ENCODE data around the gene MT3. TPM values are rescaled to one million over a fixed set of nuclear protein-coding genes. Genes with fewer than 3 reads are reported as not detected.

The MT3 gene
- total and polyA plus RNA-seq, 2 of the 13 experiments (the other 11 are each of a cell fraction or from before 2014, with no cell fraction given) = not detected

DNA sequence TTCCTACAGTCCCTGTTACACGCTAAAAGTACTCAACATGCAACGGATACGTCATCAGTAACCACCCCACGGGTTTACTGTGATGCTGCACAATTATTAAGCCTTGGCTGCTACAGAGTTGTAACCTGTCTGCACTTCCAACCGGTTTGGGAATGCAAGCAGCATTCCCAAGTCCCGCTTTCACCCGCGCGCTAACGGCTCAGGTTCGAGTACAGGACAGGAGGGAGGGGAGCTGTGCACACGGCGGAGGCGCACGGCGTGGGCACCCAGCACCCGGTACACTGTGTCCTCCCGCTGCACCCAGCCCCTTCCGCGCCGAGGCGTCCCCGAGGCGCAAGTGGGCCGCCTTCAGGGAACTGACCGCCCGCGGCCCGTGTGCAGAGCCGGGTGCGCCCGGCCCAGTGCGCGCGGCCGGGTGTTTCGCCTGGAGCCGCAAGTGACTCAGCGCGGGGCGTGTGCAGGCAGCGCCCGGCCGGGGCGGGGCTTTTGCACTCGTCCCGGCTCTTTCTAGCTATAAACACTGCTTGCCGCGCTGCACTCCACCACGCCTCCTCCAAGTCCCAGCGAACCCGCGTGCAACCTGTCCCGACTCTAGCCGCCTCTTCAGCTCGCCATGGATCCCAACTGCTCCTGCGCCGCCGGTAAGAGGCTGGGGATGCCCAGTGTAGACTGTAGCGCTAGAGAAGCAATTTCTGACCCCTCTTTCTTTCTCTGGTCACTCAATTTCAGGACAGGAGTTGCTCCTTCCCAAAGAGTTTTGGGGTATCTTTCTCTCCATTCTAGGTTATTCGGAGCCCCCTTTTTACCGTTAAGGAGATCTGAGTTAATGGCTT is 18.9 kb downstream of the MT3 start, which contains the start of gene MT2A (continued):
- TF ChIP-seq, protein P1, sequence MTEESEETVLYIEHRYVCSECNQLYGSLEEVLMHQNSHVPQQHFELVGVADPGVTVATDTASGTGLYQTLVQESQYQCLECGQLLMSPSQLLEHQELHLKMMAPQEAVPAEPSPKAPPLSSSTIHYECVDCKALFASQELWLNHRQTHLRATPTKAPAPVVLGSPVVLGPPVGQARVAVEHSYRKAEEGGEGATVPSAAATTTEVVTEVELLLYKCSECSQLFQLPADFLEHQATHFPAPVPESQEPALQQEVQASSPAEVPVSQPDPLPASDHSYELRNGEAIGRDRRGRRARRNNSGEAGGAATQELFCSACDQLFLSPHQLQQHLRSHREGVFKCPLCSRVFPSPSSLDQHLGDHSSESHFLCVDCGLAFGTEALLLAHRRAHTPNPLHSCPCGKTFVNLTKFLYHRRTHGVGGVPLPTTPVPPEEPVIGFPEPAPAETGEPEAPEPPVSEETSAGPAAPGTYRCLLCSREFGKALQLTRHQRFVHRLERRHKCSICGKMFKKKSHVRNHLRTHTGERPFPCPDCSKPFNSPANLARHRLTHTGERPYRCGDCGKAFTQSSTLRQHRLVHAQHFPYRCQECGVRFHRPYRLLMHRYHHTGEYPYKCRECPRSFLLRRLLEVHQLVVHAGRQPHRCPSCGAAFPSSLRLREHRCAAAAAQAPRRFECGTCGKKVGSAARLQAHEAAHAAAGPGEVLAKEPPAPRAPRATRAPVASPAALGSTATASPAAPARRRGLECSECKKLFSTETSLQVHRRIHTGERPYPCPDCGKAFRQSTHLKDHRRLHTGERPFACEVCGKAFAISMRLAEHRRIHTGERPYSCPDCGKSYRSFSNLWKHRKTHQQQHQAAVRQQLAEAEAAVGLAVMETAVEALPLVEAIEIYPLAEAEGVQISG (CRISPR knock-in tag; IDR thresholded peaks at IDR 0.05) = peak; percentile 84
- peak; percentile 53; the same call in 1 of the 2 replicates for TF ChIP-seq JUN (CRISPR knock-in tag; IDR thresholded peaks at IDR 0.05)
- no peak for TF ChIP-seq ZFP37 (CRISPR knock-in tag; IDR thresholded peaks at IDR 0.05; ENCODE audit: borderline replicate concordance)
- no peak for TF ChIP-seq NR2C2 (CRISPR knock-in tag; IDR thresholded peaks at IDR 0.05; ENCODE audit: borderline replicate concordance)
- no peak for TF ChIP-seq ZNF253 (CRISPR knock-in tag; IDR thresholded peaks at IDR 0.05; ENCODE audit: borderline replicate concordance)
- no peak; the same call in 1 of the 2 replicates for TF ChIP-seq ZNF746 (CRISPR knock-in tag; IDR thresholded peaks at IDR 0.05)
- TF ChIP-seq, protein P2, sequence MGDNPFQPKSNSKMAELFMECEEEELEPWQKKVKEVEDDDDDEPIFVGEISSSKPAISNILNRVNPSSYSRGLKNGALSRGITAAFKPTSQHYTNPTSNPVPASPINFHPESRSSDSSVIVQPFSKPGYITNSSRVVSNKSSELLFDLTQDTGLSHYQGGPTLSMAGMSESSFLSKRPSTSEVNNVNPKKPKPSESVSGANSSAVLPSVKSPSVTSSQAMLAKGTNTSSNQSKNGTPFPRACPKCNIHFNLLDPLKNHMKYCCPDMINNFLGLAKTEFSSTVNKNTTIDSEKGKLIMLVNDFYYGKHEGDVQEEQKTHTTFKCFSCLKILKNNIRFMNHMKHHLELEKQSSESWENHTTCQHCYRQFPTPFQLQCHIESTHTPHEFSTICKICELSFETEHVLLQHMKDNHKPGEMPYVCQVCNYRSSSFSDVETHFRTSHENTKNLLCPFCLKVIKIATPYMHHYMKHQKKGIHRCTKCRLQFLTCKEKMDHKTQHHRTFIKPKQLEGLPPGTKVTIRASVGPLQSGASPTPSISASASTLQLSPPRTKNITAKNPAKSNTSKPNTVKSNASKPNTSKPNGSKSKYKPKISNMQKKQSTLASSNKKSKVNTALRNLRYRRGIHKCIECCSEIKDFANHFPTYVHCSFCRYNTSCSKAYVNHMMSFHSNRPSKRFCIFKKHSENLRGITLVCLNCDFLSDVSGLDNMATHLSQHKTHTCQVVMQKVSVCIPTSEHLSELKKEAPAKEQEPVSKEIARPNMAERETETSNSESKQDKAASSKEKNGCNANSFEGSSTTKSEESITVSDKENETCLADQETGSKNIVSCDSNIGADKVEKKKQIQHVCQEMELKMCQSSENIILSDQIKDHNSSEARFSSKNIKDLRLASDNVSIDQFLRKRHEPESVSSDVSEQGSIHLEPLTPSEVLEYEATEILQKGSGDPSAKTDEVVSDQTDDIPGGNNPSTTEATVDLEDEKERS (CRISPR knock-in tag; IDR thresholded peaks at IDR 0.05) = 0 out of 2 replicates have a peak, but pooled peaks have one; percentile 16
- no peak for TF ChIP-seq ARNT (IDR thresholded peaks at IDR 0.05)
- no peak for TF ChIP-seq NONO (IDR thresholded peaks at IDR 0.05)
- TF ChIP-seq NONO (CRISPR knock-in tag; conservative IDR thresholded peaks at IDR 0.05) = peak; percentile 94
- TF ChIP-seq FLYWCH1 (CRISPR knock-in tag; IDR thresholded peaks at IDR 0.05) = 0 out of 2 replicates have a peak, but pooled peaks have one; percentile 15
- peak; percentile 93 for TF ChIP-seq ZNF564 (CRISPR knock-in tag; IDR thresholded peaks at IDR 0.05)
- TF ChIP-seq, protein P3, sequence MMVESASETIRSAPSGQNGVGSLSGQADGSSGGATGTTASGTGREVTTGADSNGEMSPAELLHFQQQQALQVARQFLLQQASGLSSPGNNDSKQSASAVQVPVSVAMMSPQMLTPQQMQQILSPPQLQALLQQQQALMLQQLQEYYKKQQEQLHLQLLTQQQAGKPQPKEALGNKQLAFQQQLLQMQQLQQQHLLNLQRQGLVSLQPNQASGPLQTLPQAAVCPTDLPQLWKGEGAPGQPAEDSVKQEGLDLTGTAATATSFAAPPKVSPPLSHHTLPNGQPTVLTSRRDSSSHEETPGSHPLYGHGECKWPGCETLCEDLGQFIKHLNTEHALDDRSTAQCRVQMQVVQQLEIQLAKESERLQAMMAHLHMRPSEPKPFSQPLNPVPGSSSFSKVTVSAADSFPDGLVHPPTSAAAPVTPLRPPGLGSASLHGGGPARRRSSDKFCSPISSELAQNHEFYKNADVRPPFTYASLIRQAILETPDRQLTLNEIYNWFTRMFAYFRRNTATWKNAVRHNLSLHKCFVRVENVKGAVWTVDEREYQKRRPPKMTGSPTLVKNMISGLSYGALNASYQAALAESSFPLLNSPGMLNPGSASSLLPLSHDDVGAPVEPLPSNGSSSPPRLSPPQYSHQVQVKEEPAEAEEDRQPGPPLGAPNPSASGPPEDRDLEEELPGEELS (CRISPR knock-in tag; IDR thresholded peaks at IDR 0.05) = 0 out of 2 replicates have a peak, but pooled peaks have one; percentile 75
- peak; percentile 92 for TF ChIP-seq ZNF788 (CRISPR knock-in tag; IDR thresholded peaks at IDR 0.05; ENCODE audit: borderline replicate concordance)
- TF ChIP-seq RFXANK (CRISPR knock-in tag; IDR thresholded peaks at IDR 0.05) = peak; percentile 82
- TF ChIP-seq ZNF24 (IDR thresholded peaks at IDR 0.05) = no peak
- TF ChIP-seq RFX5 (IDR thresholded peaks at IDR 0.05; ENCODE audit: low read depth, low read length) = peak; percentile 91
- TF ChIP-seq, protein P4, sequence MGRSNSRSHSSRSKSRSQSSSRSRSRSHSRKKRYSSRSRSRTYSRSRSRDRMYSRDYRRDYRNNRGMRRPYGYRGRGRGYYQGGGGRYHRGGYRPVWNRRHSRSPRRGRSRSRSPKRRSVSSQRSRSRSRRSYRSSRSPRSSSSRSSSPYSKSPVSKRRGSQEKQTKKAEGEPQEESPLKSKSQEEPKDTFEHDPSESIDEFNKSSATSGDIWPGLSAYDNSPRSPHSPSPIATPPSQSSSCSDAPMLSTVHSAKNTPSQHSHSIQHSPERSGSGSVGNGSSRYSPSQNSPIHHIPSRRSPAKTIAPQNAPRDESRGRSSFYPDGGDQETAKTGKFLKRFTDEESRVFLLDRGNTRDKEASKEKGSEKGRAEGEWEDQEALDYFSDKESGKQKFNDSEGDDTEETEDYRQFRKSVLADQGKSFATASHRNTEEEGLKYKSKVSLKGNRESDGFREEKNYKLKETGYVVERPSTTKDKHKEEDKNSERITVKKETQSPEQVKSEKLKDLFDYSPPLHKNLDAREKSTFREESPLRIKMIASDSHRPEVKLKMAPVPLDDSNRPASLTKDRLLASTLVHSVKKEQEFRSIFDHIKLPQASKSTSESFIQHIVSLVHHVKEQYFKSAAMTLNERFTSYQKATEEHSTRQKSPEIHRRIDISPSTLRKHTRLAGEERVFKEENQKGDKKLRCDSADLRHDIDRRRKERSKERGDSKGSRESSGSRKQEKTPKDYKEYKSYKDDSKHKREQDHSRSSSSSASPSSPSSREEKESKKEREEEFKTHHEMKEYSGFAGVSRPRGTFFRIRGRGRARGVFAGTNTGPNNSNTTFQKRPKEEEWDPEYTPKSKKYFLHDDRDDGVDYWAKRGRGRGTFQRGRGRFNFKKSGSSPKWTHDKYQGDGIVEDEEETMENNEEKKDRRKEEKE (IDR thresholded peaks at IDR 0.05) = no peak
- TF ChIP-seq PAWR (CRISPR knock-in tag; IDR thresholded peaks at IDR 0.05; ENCODE audit: borderline replicate concordance) = no peak

All from HepG2 (cell line).